Stimulated activated CD4-positive, alpha-beta T cell treated with anti-CD3 and anti-CD28 coated beads, Interleukin-12 subunit alpha, Interleukin-12 subunit beta, amount 100 ng/mL, for 48 hours (primary cell): ENCODE data around the gene TUBG2.
"Not testable (repeated sequence)": the region's sequence is repeated elsewhere in the genome, so short reads cannot be mapped to it uniquely, and the experiment has no call there.

Experiments
- DNase-seq, 3 donors: peaks; one replicate each; pipeline ENCODE4 v3.0.0-alpha.2; 2020; ENCODE audit warnings: low read depth in 2 of 3, low spot score in 1 of 3

TUBG2 gene

GRCh38 chr17:42659079-42659931, at the start of gene TUBG2:
TSS of gene TUBG2 (plus strand) at chr17:42659284. CDS start at chr17:42659504, 220 bp downstream.
- peak; percentile 57 to 77 (median 62) for DNase-seq

- peak in 1 of 3 donors; percentile 6 for DNase-seq
These were observed 49.0 kb upstream of the TUBG2 start for GRCh38 chr17:42609814-42610801.

- DNase-seq = no peak
These were observed 47.1 kb upstream of the TUBG2 start for GRCh38 chr17:42612013-42612412.

GRCh38 chr17:42613699-42614295, 45.3 kb upstream of the TUBG2 start:
- DNase-seq = no peak

- no peak for DNase-seq
These were observed 41.1 kb upstream of the TUBG2 start for GRCh38 chr17:42617956-42618431.

GRCh38 chr17:42618442-42619150, 40.5 kb upstream of the TUBG2 start:
- DNase-seq = no peak

GRCh38 chr17:42621987-42622386, 37.1 kb upstream of the TUBG2 start:
- not testable (repeated sequence) for DNase-seq

DNA sequence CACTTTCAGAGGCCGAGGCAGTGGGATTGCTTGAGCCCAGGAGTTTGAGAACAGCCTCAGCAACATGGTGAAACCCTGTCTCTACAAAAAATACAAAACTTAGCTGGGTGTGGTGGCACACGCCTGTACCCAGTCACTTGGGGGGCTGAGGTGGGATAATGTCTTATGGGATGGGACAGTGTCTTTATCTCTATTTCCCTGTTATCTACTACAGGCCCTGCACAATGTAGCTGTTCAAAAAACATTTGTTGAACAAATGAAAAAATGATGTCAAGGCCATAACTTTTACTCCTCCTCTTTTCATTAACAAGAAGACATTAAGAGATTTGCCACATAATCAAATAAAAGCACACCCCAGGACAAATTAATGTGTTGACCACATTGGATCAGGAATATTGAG, 35.8 kb upstream of the TUBG2 start:
- no peak for DNase-seq

- DNase-seq = no peak
These were observed 35.1 kb upstream of the TUBG2 start for GRCh38 chr17:42623732-42624596.

DNA sequence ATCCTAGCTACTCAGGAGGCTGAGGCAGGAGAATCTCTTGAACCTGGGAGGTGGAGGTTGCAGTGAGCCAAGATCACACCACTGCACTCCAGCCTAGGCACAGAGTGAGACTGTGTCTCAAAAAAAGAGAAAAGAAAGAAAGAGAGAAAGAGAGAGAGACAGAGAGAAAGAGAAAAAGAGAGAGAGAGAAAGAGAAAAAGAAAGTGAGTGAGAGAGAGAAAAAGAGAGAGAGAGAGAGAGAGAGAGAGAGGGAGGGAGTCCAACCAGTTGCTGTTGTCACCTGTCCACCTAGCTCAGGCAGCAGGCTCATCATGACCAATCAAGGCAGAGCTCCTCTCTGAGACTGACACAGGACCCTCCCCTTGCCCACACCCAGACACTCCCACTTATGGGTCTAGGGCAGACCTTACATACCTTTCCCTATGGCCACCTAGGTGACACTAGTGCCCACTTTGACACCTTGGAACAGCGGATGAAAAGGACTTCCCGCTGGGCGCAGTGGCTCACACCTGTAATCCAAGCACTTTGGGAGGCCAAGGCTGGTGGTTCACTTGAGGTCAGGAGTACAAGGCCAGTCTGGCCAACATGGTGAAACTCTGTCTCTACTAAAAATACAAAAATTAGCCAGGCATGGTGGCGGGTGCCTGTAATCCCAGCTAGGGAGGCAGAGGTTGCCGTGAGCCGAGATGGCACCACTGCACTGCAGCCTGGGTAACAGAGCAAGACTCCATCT, 31.9 kb upstream of the TUBG2 start:
- not testable (repeated sequence) for DNase-seq

- no peak for DNase-seq
These were observed 29.6 kb upstream of the TUBG2 start for GRCh38 chr17:42629411-42630009.

GRCh38 chr17:42632949-42633444, 26.1 kb upstream of the TUBG2 start:
- no peak for DNase-seq

GRCh38 chr17:42639525-42640113, 19.5 kb upstream of the TUBG2 start:
- no peak for DNase-seq

DNA sequence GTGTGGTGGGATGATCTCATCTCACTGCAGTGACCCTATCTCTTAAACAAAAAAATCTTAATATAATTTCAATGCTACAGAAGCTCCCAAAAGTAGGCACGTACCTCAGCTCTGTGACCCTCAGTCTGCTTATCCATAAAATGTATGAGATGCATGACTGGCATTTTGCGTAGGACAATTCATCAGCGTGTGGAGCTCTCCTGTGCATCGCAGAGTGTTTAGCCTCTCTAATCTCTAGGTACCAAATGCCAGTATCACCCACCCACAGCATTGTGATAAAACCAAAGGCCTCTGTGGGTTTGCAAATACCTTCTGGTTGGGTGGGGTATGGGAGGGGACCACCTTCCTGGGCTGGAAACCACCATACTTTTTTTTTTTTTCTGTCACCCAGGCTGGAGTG, 19.0 kb upstream of the TUBG2 start:
- DNase-seq = no peak

GRCh38 chr17:42642336-42642735, 16.7 kb upstream of the TUBG2 start:
- DNase-seq = no peak

DNA sequence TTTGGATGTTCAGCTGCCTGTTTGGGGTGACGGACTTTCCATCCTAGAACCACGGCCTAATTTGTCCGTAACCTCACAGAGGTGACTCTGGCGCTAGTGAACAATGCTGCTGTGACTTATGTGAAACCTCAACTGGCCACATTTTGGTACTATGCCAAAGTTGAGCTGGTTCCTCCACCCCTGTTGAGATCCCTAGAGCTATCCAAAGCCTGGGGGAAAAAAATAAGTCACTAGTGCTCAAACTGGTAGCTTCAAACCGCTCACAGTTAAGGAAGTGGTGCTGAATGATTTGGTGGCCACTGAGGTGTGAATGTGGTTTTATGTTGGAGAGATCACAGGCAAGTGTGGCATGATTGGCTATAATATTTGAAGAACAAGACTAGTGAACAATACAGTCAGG, 11.3 kb upstream of the TUBG2 start:
- no peak for DNase-seq

GRCh38 chr17:42651392-42651791, 7.7 kb upstream of the TUBG2 start:
- no peak for DNase-seq
